Dedifferentiated amniotic fluid mesenchymal stem cell (primary cell): ENCODE results near the gene FAM222A.

Experiments
- DNase-seq: peaks from one replicate; pipeline ENCODE4 v3.0.0-alpha.2; 2016; ENCODE audit errors: extremely low spot score

The FAM222A gene

DNA sequence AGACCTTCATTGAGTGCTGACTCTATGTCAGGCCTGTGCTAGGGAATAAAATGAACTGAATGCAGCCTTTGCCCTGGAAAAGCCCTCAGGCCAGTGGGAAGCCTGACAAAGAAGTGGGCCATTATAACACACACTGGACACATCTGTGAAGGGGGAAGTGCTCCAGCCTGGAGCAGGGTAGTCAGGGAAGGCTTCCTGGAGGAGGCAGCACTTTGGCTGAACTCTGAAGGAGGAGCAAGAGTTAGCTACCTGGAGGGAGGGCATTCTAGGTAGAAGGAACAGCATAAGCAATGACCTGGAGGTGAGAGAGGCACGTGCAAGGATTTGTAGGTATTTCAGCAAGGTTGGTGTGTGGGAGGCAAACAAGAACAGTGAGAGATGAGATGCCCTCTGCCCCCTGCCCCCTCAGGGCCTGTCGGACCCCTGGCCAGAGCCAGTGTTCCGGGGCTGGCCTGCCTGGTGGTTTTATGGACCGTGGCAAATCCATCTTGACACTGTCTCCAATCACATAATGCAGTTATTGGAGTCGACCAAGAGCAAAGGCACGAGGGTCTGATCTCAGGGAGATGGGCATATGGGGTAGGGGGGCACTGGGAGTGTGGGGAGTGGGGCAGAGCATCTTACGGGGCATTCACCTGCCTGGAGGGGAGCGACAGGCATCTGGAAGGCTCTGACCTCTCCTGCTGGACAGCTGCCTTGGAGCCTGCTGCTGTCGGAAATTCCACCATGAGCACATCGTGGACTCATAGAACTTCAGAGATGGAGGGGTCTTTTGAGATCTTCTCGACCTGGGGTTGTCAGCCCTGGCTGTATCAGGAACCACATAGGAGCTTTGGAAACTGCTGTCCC, 2.7 kb upstream of the FAM222A start:
- no peak for DNase-seq

DNA sequence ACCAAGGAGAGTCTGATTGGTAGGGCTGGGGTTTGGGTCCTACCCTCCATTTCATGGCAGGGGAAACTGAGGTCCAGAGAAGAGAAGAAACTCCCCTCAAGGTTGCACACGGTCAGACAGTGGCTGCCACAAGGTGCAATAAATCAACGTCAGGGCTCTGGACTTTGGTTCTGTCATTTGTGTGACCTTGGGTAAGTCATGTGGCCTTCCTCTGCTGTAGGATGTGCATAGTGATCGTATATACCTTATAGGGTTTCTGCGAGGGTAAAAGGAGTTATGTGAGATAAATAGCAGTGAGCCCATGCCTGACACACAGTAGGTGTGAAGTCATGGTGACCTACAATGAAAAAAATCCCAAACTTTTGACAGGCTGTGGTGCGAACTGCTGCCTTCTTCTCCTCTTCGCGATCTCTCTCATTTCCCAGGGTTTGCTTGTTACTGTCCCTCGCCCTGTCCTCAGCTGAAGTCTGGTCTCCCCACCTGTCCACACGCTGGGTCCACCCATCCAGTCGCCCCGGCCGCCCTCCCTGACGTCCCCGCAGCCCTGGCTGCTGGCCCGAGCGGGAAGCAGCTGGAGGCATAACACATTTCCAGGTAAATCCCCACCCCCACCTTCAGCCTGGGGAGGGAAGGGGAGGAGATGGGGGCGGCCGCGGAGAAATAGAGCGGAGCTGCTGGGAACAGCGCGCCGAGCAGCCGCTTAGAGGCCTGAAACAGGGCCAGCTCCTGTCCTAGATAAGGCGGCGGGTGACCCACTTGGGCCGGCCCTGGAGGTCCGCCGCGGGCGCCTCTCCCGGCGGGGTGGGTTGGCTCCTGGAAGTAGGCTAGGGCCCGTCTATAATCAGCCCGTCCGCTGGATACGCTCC, 1.8 kb upstream of the FAM222A start:
- DNase-seq: no peak

DNA sequence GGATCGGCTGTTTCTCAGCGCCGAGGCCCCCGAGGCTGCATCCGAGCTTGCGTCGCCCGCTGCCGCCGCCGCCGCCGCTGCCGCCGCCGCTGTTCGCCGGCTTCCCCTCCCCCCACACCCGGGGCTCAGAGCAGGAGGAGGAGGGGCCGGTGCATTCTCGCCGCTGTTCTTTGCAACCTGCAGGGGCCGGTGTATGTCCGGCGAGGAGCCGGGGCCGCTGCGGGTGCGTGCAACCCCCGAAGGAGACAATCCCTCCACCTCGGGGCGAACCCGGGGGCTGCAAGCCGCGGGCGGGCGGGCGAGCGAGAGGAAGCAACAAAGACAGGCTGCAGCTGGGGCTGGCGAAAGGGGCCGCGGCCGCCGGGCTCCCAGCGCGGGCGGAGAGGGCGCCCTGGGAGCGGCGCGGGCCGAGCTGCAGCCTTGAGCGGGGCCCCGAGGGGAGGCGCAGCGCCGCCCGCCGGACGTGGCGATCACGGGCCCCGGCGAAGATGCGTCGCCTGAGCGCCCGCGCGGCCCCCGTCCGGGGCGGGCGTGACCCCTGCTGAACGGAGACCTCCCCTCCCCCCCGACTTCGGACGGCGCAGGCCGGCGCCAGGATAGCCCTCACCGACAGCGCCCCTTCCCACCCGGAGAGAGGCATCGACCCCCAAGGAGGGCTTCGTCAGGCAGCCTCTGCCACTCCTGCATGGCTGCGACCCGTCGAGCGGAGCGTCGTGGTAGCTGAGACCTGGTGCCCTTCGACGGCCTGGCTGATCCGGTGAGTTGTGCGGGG, 702 bp downstream of the FAM222A start:
- DNase-seq: no peak

DNA sequence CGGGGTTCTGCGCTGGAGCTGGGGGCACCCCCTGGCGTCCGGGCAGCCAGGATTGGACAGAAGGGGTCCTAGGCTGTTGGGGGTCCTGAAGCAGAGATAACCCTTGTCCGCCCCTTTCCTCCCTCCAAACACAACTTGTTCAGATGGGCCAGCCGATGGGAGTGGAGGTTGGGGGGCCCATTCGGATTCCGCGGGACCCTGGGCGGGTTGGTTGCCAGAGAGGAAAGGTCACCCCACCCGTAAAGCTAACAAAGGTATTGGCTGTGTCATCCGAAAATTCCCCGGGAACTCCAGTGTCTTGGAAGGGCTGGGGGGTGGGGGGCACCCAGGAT, 1.3 kb downstream of the FAM222A start:
- DNase-seq: no peak

DNA sequence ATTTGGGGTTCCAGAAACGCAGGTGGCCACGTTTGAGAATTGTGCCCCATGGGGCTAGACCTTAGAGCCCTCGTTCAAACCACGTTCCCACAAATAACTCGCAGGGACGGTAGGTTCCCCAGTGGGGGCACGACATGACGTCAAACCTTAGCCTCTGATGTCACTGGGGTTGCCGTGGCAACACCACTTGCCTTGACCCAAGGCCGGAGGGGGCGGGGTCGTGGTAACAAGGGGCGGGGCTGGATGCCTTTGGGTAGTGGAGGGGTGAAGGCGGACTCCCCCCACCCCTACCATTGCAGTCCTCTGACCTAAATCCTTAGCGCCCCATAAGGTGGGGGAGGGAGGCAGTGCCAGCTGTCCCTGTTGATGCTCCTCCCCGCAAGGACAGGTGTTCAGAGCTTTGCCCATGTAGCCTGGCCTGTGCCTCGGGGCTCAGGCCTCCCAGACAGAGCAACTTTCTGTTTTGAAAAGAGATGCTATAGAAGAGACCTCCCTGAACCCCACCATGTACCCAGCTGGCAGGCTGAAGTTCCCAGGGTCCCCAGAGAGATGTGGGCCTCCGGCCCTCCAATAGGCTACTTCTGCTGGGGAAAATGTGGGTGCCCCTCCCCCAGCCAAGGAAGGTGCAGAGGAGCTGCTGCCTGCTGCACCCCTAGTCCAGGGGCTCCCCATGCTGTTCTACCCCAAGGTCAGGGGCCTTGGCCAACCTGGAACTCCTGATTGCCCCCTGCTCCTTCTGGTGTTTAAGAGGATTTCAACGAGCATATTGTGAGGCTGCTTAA, 1.9 kb downstream of the FAM222A start:
- no peak for DNase-seq

DNA sequence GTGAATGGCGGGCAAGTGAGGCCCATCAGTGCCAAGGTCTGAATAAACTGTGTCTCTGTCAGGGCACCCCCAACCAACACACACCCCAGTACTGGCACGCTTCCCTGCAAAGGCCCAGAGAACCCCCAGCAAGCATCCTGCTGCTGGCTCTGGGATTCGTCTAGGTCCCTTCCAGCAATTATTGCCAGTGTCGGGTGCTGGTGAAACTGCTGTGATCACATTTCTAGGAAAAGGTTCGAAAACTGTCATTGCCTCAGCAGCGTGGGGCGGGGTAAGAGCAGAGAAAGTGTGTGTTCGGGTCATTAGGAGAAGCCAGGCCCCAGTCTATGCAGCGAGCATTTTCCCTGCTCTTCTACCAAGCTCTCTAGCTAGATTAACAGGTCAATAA, 2.5 kb downstream of the FAM222A start:
- DNase-seq: no peak

DNA sequence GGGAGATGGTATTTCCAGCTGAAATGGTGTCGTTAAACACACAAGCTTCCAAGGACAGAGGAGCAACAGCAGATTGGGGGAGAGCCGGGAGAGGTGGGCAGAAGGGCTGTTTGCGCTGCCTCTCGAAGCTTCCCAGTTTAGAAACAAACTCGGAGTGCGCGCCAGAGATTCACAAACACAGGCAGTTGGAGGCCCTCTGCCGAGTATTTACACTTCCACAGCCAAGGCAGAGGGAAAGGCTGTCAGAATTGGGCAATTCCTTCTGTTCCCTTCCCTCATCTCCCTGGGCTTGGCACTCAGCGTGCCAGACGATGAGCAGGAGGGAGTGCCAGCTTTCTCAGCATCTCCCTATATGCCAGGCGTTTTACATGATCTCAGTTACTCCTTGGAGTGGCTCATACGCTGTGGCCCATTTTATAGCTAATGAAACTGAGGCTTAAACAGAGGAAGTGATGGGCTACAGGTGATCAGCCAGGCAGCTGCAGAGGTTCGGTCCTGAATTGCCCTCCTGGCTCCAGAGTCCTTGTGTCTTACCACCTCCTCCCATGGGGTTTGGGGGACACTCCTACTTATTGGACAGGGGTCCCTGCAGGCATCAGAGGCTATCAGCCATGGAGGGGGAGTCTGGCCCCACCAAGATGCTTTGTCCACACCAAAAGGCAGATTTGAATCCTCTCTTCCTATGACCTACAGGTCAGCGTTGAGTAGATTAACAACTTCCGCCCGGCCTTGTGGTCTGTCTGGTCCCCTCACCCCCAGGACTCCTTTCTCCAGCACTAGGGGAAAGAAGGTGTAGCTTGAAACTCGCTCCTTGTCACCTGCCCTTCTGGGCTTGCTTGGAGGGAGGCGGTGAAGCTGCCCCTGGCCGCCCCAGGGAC, 3.1 kb downstream of the FAM222A start:
- DNase-seq: no peak

DNA sequence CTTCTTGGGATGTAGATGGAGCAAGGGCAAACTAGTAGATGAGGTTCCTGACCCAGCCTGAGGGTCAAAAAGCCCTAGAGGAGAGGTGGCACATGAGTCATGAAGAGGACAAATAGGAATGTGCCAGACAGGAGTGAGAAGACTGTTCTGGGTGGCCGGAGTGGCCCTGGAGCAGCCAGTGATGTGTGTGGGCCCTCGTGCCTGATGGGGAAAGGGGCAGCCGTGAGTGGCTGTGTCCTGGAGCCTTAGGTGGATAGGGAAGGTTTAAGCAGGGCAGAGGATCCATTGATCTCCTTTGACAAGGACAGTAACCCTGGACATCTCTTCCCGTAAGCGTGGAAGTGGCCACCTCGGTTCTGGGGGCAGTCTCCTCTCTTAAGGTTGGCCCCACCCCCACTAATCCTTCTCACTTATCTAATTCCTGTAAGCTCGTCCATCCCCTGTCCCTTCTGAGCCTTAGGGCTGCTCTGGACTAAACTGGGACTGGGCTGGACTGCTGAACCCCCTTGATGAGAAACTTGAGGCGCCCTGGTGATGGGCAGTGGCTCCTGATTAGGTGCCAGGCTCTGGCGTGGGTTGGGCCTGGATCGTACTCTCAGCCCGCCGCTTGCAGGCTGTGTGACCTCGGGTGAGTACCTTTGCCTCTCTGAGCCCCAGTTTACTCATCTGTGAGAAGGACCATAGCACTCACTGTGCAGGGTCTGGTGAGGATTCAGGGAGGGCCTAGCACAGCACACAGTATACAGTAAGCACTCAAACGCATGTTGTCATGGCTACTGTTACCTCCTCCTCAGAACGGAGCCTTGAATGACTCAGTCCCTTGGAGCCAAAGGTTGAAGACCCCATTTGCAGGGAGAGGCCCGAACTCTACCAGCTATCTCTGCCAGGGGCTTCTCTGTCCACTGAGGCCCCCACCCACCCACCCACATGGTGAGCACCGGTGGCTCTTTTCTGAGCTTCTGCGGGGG, 4.0 kb downstream of the FAM222A start:
- DNase-seq: no peak

DNA sequence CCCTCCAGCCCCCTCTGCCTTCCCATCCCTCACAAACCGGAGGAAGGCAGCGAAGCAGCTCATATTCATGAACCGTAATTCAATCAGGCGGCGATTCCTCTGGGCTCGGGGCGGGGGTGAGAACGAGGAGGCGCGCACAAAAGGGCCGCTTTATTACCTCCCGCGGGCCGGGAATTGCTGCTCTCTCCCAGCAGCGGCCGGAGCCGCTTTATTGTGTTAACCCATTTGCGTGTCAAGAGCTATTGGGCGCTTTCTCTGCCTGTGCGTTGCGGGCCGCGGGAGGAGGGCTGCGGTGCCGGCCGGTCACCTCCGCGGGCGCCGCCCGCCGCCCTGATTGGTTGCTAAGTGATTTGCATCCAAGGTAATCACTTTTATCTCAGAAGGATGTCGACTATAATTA, 4.8 kb downstream of the FAM222A start:
- DNase-seq: no peak

DNA sequence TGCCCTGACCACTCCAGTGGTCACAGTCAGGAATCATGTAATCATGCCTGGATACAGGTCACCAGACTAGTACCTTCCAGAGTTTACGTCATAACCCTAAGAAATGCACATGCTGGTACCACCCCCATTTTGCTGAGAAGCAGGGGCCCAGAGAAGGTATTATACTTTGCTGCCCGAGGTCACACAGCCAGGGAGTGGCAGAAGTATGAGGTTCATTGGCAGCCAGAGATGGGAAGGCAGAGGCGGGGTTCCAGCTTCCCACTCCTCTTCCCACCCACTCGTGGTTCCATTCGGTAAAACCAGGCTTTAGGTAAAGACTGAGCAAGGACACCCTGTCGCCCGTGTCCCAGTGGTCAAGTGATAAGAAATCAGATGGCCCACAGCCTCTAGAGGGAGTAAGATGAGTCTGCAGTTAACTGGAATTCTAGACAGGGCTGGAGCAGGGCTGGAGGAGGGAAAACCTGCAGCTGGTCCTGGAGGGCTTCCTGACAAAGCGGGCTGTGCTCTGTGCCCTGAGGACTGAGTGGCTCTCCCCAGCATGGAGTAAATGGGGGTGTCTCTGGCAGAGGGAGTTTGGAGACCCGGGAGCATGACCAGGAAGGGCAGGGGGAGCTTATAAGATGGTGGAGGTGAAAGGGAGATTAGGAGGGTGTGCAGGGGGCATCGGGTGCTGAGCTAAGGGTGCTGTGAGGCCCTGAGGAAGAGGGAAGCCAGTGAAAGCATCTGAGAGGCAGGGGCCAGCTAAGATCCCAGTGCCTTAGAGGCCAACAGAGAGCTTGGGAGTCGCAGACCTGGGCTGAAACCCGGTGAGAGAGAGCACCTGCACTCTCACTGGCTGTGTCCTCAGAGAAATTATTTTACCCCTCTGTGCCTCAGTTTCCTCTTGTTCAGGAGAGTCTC, 5.7 kb downstream of the FAM222A start:
- DNase-seq: no peak

DNA sequence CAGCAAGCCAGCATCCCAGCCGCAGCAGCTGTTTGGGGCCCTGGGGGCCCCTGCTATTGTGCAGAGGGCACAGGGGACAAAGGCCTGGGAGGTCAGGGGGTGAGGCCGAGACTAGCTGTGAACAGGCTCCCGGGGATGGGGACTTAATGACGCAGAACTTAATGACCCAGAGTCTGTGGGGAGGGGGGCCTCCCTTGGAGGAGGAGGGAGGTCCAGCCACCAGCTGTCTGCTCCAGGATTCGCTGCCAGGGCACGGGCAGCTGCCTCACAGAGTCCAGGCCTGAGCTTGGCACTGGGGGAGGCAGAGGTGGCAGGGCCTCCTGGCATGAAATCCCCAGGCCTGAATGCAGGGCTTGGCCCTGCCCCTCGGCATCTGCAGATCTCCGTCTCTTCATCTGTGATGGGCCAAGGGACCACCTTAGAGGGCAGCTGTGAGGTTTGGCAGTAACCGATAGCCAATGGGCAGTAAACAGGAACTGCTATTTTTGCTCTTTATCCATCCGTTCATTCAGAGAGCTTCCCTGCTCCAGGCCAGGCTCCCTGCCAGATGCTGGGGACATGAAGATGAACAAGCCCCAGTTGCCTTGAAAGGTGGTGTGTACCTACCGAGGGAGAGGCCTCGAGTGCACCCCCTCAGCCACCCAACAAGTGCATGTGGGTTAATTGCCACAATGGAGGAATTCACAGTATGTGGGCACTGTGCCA, 6.7 kb downstream of the FAM222A start:
- no peak for DNase-seq

DNA sequence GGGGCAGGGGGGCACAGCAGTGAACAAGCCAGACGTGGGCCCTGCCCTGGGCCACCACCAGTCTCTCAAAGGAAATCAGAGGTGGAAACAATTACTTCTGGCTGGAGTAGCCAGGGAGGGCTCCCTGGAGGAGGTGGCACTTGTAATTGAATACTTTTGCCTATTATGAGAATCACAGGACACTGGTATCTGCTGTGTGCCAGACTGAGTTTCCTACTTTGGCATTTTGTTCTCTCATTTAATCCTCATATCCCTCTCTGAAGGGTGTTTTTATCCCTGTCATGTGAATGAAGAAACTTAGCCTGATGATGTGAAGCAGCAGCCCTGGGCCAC, 7.2 kb downstream of the FAM222A start:
- DNase-seq: no peak

DNA sequence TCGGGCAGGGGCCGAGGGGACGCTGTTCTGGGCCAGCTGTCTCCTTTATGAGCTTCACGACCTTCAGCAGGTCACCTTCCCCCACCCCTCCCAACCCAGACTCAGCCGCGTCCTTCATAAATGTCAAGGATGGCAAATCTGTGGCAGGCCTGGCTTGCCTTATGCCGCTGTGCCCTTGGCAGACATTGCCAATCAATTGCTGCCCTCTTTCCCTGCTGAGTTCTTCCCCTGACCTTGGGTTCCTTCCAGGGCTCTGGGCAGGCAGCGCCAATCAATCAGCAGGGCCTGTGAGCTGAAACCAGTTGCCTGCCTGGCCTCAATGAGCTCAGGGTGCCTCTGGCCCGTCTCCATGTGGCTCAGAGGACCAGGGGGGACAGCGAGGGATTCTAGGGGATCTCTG, 7.7 kb downstream of the FAM222A start:
- no peak for DNase-seq

DNA sequence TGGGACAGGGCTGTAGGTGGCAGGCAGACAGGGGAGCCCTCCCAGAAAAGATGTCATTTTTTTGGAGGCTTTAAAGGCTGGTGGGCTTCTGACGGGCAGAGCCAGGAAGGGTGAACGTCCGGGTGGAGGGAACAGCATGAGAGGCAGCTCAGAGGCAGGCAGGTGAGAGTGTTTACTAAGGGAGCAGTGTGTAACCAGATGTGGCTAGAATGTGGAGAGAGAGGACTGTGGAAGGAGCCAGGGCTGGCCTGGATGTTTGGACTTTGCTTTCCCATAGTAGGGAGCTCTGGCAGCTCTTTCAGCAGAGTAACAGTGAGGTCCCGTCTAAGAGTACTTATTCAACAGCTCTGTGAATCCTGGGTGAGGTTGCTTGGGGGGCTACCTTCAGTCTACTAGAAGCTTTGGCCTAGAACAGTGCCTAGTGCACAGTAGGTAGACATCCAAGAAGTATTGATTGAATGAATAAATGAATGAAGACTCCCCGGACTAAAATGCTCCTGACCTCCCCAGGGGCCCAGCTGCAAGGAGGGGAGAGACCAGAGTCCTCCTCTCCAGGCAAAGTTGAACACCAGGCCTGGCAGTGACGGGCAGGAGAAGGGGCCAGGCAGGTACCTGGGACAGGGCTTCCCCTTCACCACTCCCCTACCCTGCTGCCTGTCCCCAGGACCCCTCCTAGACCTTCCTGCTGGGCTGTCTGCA, 8.5 kb downstream of the FAM222A start:
- no peak for DNase-seq

DNA sequence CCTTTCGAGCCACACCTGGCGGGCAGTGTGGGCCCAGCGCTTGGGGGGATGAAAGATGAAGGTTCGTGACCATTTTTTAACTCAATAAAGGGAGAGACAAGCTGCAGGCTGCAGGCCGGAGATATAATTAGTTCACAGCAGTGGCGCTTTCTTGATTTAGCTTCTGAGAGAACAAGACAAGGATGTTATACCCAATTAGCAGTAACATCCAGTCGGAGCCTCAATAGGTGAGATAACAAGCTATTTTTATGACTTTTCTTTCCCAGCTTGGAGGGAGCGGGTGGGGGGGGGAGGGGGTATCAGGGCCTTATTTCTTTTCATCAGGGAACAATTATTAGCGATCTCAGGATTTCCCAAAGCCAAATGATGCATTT, 9.1 kb downstream of the FAM222A start:
- DNase-seq: no peak

DNA sequence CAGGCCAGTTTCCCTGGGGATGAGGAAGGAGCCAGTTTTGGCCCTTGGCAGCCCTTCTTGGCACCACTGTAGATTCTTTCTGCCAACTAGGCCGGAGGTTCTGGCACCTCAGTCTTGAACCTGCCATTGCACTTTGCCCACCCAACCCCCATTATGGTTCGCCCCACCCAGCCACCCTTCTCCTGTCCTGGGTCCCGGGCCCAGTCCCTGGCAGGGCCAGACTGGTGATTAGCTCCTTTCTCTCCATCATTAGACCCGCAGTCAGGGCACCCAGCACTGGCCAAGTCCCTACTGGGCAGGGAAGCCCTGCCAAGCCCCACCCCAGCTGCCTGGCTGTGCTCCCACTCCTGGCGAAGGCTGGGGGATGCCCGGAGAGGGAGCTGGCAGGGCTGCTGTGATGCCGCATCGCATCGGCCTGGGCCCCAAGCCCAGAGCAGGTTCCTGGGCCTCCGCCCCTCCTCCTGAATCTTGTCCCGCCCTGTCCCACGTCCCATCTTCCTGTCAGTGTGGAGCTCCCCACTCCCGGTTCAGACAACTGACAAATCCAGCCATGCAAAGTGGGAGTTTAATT, 9.8 kb downstream of the FAM222A start:
- DNase-seq: no peak

DNA sequence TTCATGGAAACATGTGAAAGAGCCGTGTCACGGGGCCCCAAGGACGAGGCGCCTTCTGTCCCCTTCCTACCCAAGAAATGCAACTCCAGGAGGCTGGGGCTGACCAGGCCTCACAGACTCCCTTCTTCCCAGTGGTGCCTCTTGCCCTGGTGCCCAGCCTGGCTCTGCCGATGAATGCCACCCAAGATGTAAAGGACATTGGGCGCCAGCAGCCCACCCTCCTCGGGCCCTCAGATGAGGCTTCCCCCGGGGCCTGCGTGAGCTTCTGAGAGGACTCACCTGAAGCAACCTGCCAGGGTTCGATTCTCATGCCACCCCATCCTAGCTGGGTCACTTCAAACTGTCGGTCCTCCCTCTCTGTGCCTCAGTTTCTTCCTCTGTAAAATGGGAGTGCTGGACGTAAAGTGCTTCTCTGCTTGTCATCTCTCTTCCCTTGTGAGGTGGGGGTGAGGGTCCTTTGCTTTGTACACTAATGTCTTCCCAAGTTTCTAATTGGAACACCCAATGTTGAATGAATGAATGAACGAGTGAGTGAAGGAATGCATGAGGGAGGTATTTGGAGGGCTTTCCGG, 10.8 kb downstream of the FAM222A start:
- DNase-seq: no peak
